Smooth muscle cell (in vitro differentiated cells): Measurements from ENCODE around the gene CPNE1. TPM values are rescaled to one million over a fixed set of nuclear protein-coding genes. Genes with fewer than 3 reads are reported as not detected.

ENCODE experiments used
- DNase-seq: peaks from one replicate; lab custom pipeline; 2025; ENCODE audit not compliant: unreplicated experiment; lab: John Stamatoyannopoulos, UW
- H2AFZ ChIP-seq: fragments of 200-600 bp; sonication (generic); 2 replicates; pipeline ENCODE4 v1.6.0; 2016; ENCODE audit warnings: antibody characterized with exemption, low read depth, mild to moderate bottlenecking
- H3F3A ChIP-seq: fragments of 200-600 bp; sonication (generic); 2 replicates; pipeline ENCODE4 v1.6.0; 2017; ENCODE audit warnings: antibody characterized with exemption, low read depth
- H3K27ac ChIP-seq: fragments of 200-600 bp; sonication (generic); 2 replicates; pipeline ENCODE4 v1.5.1; 2016; ENCODE audit warnings: low read depth, mild to moderate bottlenecking
- H3K27me3 ChIP-seq: fragments of 200-600 bp; sonication (generic); 2 replicates; pipeline ENCODE4 v1.6.1; 2016; ENCODE audit warnings: low read depth, mild to moderate bottlenecking
- H3K36me3 ChIP-seq: fragments of 200-600 bp; sonication (generic); 2 replicates; pipeline ENCODE4 v1.5.1; 2016; ENCODE audit warnings: low read depth
- H3K4me1 ChIP-seq: fragments of 200-600 bp; sonication (generic); 2 replicates; pipeline ENCODE4 v1.5.1; 2016; ENCODE audit warnings: low read depth
- H3K4me2 ChIP-seq: fragments of 200-600 bp; sonication (generic); 2 replicates; pipeline ENCODE4 v1.6.0; 2016; ENCODE audit warnings: mild to moderate bottlenecking
- H3K4me3 ChIP-seq: fragments of 200-600 bp; sonication (generic); 2 replicates; pipeline ENCODE4 v1.5.1; 2016; ENCODE audit warnings: mild to moderate bottlenecking
- H3K79me2 ChIP-seq: fragments of 200-600 bp; sonication (generic); 2 replicates; pipeline ENCODE4 v1.6.0; 2016; ENCODE audit warnings: low read depth, mild to moderate bottlenecking
- H3K9ac ChIP-seq: fragments of 200-600 bp; sonication (generic); 2 replicates; pipeline ENCODE4 v1.6.0; 2016; ENCODE audit warnings: low read depth
- H3K9me3 ChIP-seq: fragments of 200-600 bp; sonication (generic); replicated peaks from 2 replicates; pipeline ENCODE4 v1.5.1; 2016; ENCODE audit warnings: low read depth
- H4K20me1 ChIP-seq: fragments of 200-600 bp; sonication (generic); 2 replicates; pipeline ENCODE4 v1.6.0; 2016; ENCODE audit warnings: low read depth
- WGBS: methylation state at CpG from one replicate; pipeline ENCODE4 v1.1.7; 2016; ENCODE audit warnings: low lambda C conversion rate; 5-methylcytosine and 5-hydroxymethylcytosine counted together
- polyA plus RNA-seq: library from polyadenylated mRNA; unstranded; fragments of >200 nt; fragmentation: Nextera tagmentation; extraction: Ambion mirVana; gene quantifications from 2 replicates; pipeline ENCODE4 v1.2.1, GENCODE V29; 2016
- total RNA-seq: library from RNA; depleted of rRNA; stranded (reverse); fragments of >200 nt; gene quantifications from 2 replicates; pipeline ENCODE4 v1.2.3, GENCODE V29; 2014
- TF ChIP-seq, protein P1 (sequence below): fragments of 200-600 bp; sonication (generic); IDR thresholded peaks from 2 replicates; pipeline ENCODE4 v1.5.1; 2017; ENCODE audit warnings: borderline replicate concordance, mild to moderate bottlenecking, antibody characterized with exemption; ENCODE audit not compliant: insufficient read depth, poor library complexity, severe bottlenecking

The CPNE1 gene
- total and polyA plus RNA-seq, 2 experiments from 2014 or later = 140 to 156 TPM

DNA sequence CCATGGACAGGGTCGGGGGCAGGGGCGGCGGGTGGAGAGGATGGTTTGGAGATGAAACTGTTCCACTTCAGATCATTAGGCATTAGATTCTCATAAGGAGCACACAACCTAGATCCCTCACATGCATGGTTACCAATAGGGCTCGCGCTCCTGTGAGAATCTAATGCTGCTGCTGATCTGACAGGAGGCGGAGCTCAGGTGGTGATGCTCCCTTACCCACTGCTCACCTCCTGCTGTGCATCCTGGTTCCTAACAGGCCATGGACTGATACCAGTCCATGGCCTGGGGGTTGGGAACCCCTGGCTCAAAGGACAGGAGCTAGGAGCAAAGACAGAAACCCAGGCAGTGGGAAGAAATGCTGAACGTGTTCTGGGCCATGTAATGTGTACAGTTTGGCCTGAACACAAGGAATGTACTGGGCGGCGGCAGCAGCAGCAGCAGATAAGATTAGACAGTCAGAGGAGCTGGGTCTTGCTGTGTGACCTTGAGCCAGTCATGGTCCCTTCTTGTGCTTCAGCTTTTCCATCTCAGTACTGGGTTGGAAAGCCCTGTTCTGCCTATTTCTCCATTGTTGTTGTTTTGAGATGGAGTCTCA is 53.8 kb downstream of the CPNE1 start:
- DNase-seq = no peak
- no peak overlapping the region for H3K9ac ChIP-seq
- TF ChIP-seq, protein P1, sequence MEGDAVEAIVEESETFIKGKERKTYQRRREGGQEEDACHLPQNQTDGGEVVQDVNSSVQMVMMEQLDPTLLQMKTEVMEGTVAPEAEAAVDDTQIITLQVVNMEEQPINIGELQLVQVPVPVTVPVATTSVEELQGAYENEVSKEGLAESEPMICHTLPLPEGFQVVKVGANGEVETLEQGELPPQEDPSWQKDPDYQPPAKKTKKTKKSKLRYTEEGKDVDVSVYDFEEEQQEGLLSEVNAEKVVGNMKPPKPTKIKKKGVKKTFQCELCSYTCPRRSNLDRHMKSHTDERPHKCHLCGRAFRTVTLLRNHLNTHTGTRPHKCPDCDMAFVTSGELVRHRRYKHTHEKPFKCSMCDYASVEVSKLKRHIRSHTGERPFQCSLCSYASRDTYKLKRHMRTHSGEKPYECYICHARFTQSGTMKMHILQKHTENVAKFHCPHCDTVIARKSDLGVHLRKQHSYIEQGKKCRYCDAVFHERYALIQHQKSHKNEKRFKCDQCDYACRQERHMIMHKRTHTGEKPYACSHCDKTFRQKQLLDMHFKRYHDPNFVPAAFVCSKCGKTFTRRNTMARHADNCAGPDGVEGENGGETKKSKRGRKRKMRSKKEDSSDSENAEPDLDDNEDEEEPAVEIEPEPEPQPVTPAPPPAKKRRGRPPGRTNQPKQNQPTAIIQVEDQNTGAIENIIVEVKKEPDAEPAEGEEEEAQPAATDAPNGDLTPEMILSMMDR = no peak
- H3K36me3 ChIP-seq = no peaks in the 10 kb centered on the region
- H2AFZ ChIP-seq = no peak overlapping the region
- H3K4me3 ChIP-seq = no peak overlapping the region
- 91% methylated on average over 9 of the region's 9 CpGs for WGBS
- no peaks in the 10 kb centered on the region for H3K4me1 ChIP-seq
- H4K20me1 ChIP-seq = no peaks in the 10 kb centered on the region
- no peaks in the 10 kb centered on the region for H3F3A ChIP-seq
- no peak overlapping the region for H3K4me2 ChIP-seq
- H3K27me3 ChIP-seq = no peaks in the 10 kb centered on the region
- no peaks in the 10 kb centered on the region for H3K79me2 ChIP-seq
- no peaks in the 10 kb centered on the region for H3K9me3 ChIP-seq
- no peak overlapping the region for H3K27ac ChIP-seq

DNA sequence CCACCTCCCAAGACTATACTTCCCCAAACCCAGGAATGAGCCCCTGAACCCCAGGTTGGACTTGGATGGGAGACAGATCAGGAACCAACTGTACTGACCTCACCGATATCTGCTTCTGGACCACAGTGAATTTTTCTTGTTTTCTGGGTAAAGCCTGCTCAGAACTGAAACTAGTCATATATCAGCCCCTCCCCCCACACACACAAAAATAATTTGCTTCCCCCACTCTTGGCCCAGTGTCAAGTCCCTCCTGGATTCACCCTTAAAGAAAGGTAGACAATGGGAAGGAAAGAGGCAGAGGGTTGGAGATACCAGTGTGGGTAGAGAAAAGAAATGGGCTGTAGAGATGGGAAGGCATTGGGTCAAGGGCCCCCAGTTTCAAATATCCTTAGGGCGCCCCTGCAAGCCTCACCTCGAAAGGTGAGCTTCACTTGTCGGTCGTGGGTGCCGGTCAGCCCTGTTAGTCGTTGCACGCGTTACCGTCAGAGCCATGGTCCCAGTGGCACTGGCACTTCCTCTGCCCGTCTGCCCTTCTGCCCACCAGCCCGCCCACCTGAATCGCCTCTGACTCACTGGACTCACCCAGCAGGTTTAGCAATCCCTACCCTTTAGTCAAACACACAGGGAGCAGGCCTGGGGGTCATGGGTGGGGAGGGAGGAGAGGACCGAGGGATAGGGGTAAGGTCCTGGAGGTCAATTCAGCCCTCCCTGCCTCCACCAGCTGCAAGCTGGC is 57.5 kb downstream of the CPNE1 start:
- no peak overlapping the region for H3K9ac ChIP-seq
- H3F3A ChIP-seq = no peaks in the 10 kb centered on the region
- no peaks in the 10 kb centered on the region for H3K9me3 ChIP-seq
- no peak overlapping the region for H2AFZ ChIP-seq
- H4K20me1 ChIP-seq = no peaks in the 10 kb centered on the region
- H3K79me2 ChIP-seq = no peaks in the 10 kb centered on the region
- no peaks in the 10 kb centered on the region for H3K4me1 ChIP-seq
- no peak overlapping the region for H3K4me3 ChIP-seq
- TF ChIP-seq, protein P1 = no peak
- H3K36me3 ChIP-seq = no peaks in the 10 kb centered on the region
- no peak overlapping the region for H3K4me2 ChIP-seq
- H3K27me3 ChIP-seq = peaks cover 11% of the 10 kb centered on the region
- no peak overlapping the region for H3K27ac ChIP-seq
- DNase-seq = no peak
- WGBS = 80% methylated on average over 14 of the region's 14 CpGs

DNA sequence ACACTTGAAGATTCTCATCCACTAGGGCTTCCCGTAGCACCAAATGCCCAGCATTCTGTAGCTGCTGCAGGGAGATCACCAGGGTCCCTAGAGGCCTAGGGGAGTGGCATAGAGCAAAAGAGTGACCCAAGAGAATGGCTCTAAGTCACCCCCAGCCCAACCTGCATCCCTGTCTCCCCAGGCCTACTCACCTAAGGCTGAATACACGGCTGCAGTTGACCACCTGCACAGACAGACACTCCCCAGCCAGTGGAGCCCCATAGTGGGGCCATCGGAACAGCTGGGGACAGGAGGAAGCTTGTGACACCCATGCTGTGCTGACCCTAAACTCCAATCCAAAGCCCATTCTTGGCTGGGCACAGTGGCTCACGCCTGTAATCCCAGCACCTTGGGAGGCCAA is 58.6 kb downstream of the CPNE1 start:
- TF ChIP-seq, protein P1 = no peak
- H2AFZ ChIP-seq = no peak overlapping the region
- no peak for DNase-seq
- H3K27me3 ChIP-seq = peaks cover 21% of the 10 kb centered on the region
- H3K9ac ChIP-seq = no peak overlapping the region
- H3K36me3 ChIP-seq = no peaks in the 10 kb centered on the region
- H3K79me2 ChIP-seq = no peaks in the 10 kb centered on the region
- no peak overlapping the region for H3K4me2 ChIP-seq
- H3K27ac ChIP-seq = no peak overlapping the region
- 91% methylated on average over 4 of the region's 4 CpGs for WGBS
- no peaks in the 10 kb centered on the region for H3F3A ChIP-seq
- H3K4me3 ChIP-seq = no peak overlapping the region
- H3K9me3 ChIP-seq = no peaks in the 10 kb centered on the region
- H4K20me1 ChIP-seq = no peaks in the 10 kb centered on the region
- peaks cover 7% of the 10 kb centered on the region for H3K4me1 ChIP-seq

DNA sequence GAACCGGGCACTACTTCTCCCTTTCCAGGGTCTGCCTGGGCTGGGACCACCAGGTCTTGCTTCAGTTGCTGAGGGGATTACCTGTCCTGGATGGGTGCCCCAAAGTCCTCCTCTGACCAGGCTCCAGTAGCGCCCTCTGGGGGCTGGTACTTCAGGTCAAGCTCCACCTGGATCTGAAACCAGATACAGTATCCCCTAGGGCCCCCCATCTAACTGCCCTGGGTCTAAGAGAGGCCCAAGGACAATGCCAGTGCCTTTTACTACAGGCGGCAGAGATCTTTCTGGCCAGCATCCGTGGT is 60.3 kb downstream of the CPNE1 start:
- H3K9ac ChIP-seq = no peak overlapping the region
- H3F3A ChIP-seq = no peaks in the 10 kb centered on the region
- no peaks in the 10 kb centered on the region for H3K79me2 ChIP-seq
- H2AFZ ChIP-seq = no peak overlapping the region
- no peak overlapping the region for H3K27ac ChIP-seq
- no peak for DNase-seq
- TF ChIP-seq, protein P1 = peak; percentile 17
- no peaks in the 10 kb centered on the region for H4K20me1 ChIP-seq
- no peak overlapping the region for H3K4me3 ChIP-seq
- H3K27me3 ChIP-seq = peaks cover 38% of the 10 kb centered on the region
- WGBS = 48% methylated on average over 4 of the region's 4 CpGs
- no peaks in the 10 kb centered on the region for H3K9me3 ChIP-seq
- H3K4me2 ChIP-seq = no peak overlapping the region
- H3K4me1 ChIP-seq = peaks cover 8% of the 10 kb centered on the region
- H3K36me3 ChIP-seq = no peaks in the 10 kb centered on the region
